Common myeloid progenitor, CD34-positive (primary cell): ENCODE measurements around the gene CCL20.
"Not testable (repeated sequence)": the region's sequence is repeated elsewhere in the genome, so short reads cannot be mapped to it uniquely, and the experiment has no call there.

ENCODE experiments used
- CTCF ChIA-PET: fragments of 350-600 bp; sonication (Branson Sonifier 250); formaldehyde crosslinking; loops from one replicate; lab custom pipeline; 2021; ENCODE audit warnings: antibody characterized with exemption; lab: Charles Lee
- POLR2A ChIA-PET: fragments of 350-600 bp; sonication (Branson Sonifier 250); formaldehyde crosslinking; loops from one replicate; lab custom pipeline; 2021; ENCODE audit warnings: antibody characterized with exemption; lab: Charles Lee
- DNase-seq, 3 donors: peaks; one replicate each; pipeline versions ENCODE4 v3.0.0 to v3.0.0-alpha.2; 2013
- H3K27ac ChIP-seq, 2 experiments: 1 replicate in 1 of 2; 2 replicates in 1 of 2; pipeline ENCODE4 v1.7.0; 2013; ENCODE audit warnings: inconsistent platforms in 2 of 2, low read length in 2 of 2, mild to moderate bottlenecking in 2 of 2, low read depth in 1 of 2, moderate library complexity in 1 of 2; ENCODE audit not compliant: severe bottlenecking in 2 of 2, insufficient read depth in 1 of 2, poor library complexity in 1 of 2
- H3K27me3 ChIP-seq, 5 experiments: replicated peaks in 2 of 5; 1 replicate in 3 of 5; 2 replicates in 2 of 5; pipeline versions ENCODE4 v1.6.1 to v1.7.0; 2013; ENCODE audit warnings: low read length in 4 of 5, mild to moderate bottlenecking in 2 of 5, moderate library complexity in 2 of 5, inconsistent platforms in 1 of 5; ENCODE audit not compliant: insufficient read depth in 5 of 5, control insufficient read depth in 4 of 5
- H3K36me3 ChIP-seq, 4 experiments: 1 replicate in 2 of 4; 2 replicates in 2 of 4; pipeline versions ENCODE4 v1.6.1 to v1.7.0; 2013; ENCODE audit warnings: low read length in 3 of 4, control low read depth in 1 of 4, mild to moderate bottlenecking in 1 of 4; ENCODE audit not compliant: control insufficient read depth in 4 of 4, insufficient read depth in 4 of 4
- H3K4me1 ChIP-seq, 4 experiments: 1 replicate in 3 of 4; 2 replicates in 1 of 4; pipeline versions ENCODE4 v1.6.1 to v1.7.1; 2013; ENCODE audit warnings: low read length in 3 of 4, mild to moderate bottlenecking in 3 of 4, control low read depth in 1 of 4, inconsistent platforms in 1 of 4, moderate library complexity in 1 of 4; ENCODE audit not compliant: control insufficient read depth in 4 of 4, insufficient read depth in 4 of 4; ENCODE audit errors: control extremely low read depth in 1 of 4
- H3K4me3 ChIP-seq, 7 experiments: 1 replicate in 4 of 7; 2 replicates in 3 of 7; pipeline versions ENCODE4 v1.5.1 to v1.7.0; 2013; ENCODE audit warnings: mild to moderate bottlenecking in 7 of 7, low read length in 6 of 7, moderate library complexity in 6 of 7, inconsistent platforms in 2 of 7, low read depth in 2 of 7, control low read depth in 1 of 7; ENCODE audit not compliant: insufficient read depth in 4 of 7, control insufficient read depth in 1 of 7; ENCODE audit errors: extremely low read depth in 1 of 7
- H3K9me3 ChIP-seq, 5 experiments: 1 replicate in 4 of 5; 2 replicates in 1 of 5; pipeline versions ENCODE4 v1.6.1 to v1.7.1; 2013; ENCODE audit warnings: low read length in 4 of 5, mild to moderate bottlenecking in 2 of 5, inconsistent platforms in 1 of 5, low read depth in 1 of 5, moderate library complexity in 1 of 5; ENCODE audit not compliant: control insufficient read depth in 4 of 5, insufficient read depth in 2 of 5; ENCODE audit errors: control extremely low read depth in 1 of 5
- WGBS: methylation state at CpG from one replicate; pipeline ENCODE4 v1.1.5; 2013; ENCODE audit not compliant: insufficient coverage; 5-methylcytosine and 5-hydroxymethylcytosine counted together

Gene CCL20

GRCh38 chr2:227785293-227785692 is 28.3 kb upstream of the CCL20 start:
- H3K27ac ChIP-seq, result no peak overlapping the region
- DNase-seq, result no peak
- H3K27me3 ChIP-seq, result no peaks in the 10 kb centered on the region
- CTCF ChIA-PET, result no interaction called here
- no peaks in the 10 kb centered on the region for H3K9me3 ChIP-seq
- 100% methylated on average over 1 of the region's 1 CpG for WGBS
- H3K4me1 ChIP-seq, result no peaks in the 10 kb centered on the region
- POLR2A ChIA-PET, result no interaction called here
- H3K4me3 ChIP-seq, result no peak overlapping the region
- no peaks in the 10 kb centered on the region for H3K36me3 ChIP-seq

- H3K4me1 ChIP-seq, result no peaks in the 10 kb centered on the region
- H3K27me3 ChIP-seq, result no peaks in the 10 kb centered on the region
- WGBS, result 93% methylated on average over 3 of the region's 4 CpGs
- POLR2A ChIA-PET, result no interaction called here
- H3K4me3 ChIP-seq, result no peak overlapping the region
- H3K36me3 ChIP-seq, result no peaks in the 10 kb centered on the region
- no peak for DNase-seq
- CTCF ChIA-PET, result no interaction called here
- no peaks in the 10 kb centered on the region for H3K9me3 ChIP-seq
- no peak overlapping the region for H3K27ac ChIP-seq
Observed at GRCh38 chr2:227788561-227789018, 25.1 kb upstream of the CCL20 start.

- DNase-seq, result no peak
- Histone ChIP-seq H3K4me1 (no peaks in the 10 kb centered on the region), H3K27ac (no peak overlapping the region), H3K9me3 (no peaks in the 10 kb centered on the region), H3K36me3 (no peaks in the 10 kb centered on the region), H3K4me3 (no peak overlapping the region), H3K27me3 (no peaks in the 10 kb centered on the region)
- ChIA-PET POLR2A (no interaction called here), CTCF (no interaction called here)
- 83% methylated on average over 1 of the region's 4 CpGs for WGBS
Observed at GRCh38 chr2:227789803-227790202, 23.8 kb upstream of the CCL20 start.

GRCh38 chr2:227793148-227793712 is 20.4 kb upstream of the CCL20 start:
- Histone ChIP-seq H3K4me3 (no peak overlapping the region), H3K27me3 (no peaks in the 10 kb centered on the region), H3K36me3 (no peaks in the 10 kb centered on the region), H3K9me3 (no peaks in the 10 kb centered on the region), H3K4me1 (no peaks in the 10 kb centered on the region), H3K27ac (no peak overlapping the region)
- POLR2A ChIA-PET, result no interaction called here
- DNase-seq, result no peak
- WGBS, result 96% methylated on average over 4 of the region's 5 CpGs
- CTCF ChIA-PET, result interaction anchor here (1.3 to 1.8 kb wide), 2 partner anchors 13 to 27 kb away, joined by 5 read pairs; no protein-coding TSS in a partner anchor

GRCh38 chr2:227796045-227796711 is 17.5 kb upstream of the CCL20 start:
- H3K4me3 ChIP-seq, result no peak overlapping the region
- ChIA-PET POLR2A (no interaction called here), CTCF (no interaction called here)
- no peak for DNase-seq
- no peaks in the 10 kb centered on the region for H3K36me3 ChIP-seq
- WGBS, result 93% methylated on average over 10 of the region's 12 CpGs
- H3K27me3 ChIP-seq, result no peaks in the 10 kb centered on the region
- H3K9me3 ChIP-seq, result no peaks in the 10 kb centered on the region
- H3K4me1 ChIP-seq, result no peaks in the 10 kb centered on the region
- no peak overlapping the region for H3K27ac ChIP-seq

- DNase-seq, CTCF ChIA-PET, H3K36me3 ChIP-seq, H3K9me3 ChIP-seq, H3K27ac ChIP-seq, H3K4me1 ChIP-seq, H3K27me3 ChIP-seq, POLR2A ChIA-PET, H3K4me3 ChIP-seq: not testable (repeated sequence)
- WGBS, result 89% methylated on average over 4 of the region's 5 CpGs
Observed at GRCh38 chr2:227796768-227797167, 16.9 kb upstream of the CCL20 start.

- POLR2A ChIA-PET, result no interaction called here
- Histone ChIP-seq H3K4me1 (no peaks in the 10 kb centered on the region), H3K9me3 (no peaks in the 10 kb centered on the region), H3K27ac (no peak overlapping the region), H3K4me3 (no peak overlapping the region), H3K36me3 (no peaks in the 10 kb centered on the region), H3K27me3 (no peaks in the 10 kb centered on the region)
- WGBS, result 100% methylated on average over 1 of the region's 3 CpGs
- no peak for DNase-seq
- CTCF ChIA-PET, result no interaction called here
Observed at GRCh38 chr2:227799202-227799601, 14.4 kb upstream of the CCL20 start.
